Body of pancreas (tissue), 4 donors: ENCODE data around the gene NUDCD2. TPM values are rescaled to one million over a fixed set of nuclear protein-coding genes. Genes with fewer than 3 reads are reported as not detected.

Source experiments
- ATAC-seq: fragments of 150-250 bp; one replicate; pipeline ENCODE4 v1.9.1; 2016
- DNase-seq, 4 donors: peaks; one replicate each; pipeline ENCODE4 v3.0.0-alpha.2; 2019
- H3K27ac ChIP-seq, 4 donors: fragments of 200-600 bp; sonication (generic); 1 replicate in 3 of 4; 2 replicates in 1 of 4; pipeline versions ENCODE4 v1.5.1 to v1.6.1; 2016 to 2019; ENCODE audit warnings: mild to moderate bottlenecking in 1 of 4, mixed read lengths in 1 of 4, moderate library complexity in 1 of 4
- H3K27me3 ChIP-seq, 2 donors: fragments of 200-600 bp; sonication (generic); one replicate each; pipeline ENCODE4 v1.6.0; 2016; ENCODE audit warnings: mild to moderate bottlenecking in 1 of 2
- H3K36me3 ChIP-seq, 2 donors: fragments of 200-600 bp; sonication (generic); replicated peaks in 1 of 2; 2 replicates each; pipeline ENCODE4 v1.5.1; 2016; ENCODE audit warnings: low read depth in 2 of 2; ENCODE audit not compliant: insufficient read depth in 1 of 2
- H3K4me1 ChIP-seq: fragments of 200-600 bp; sonication (generic); one replicate; pipeline ENCODE4 v1.6.0; 2016
- H3K4me3 ChIP-seq, 2 donors: fragments of 200-600 bp; sonication (generic); 1 replicate in 1 of 2; 2 replicates in 1 of 2; pipeline ENCODE4 v1.5.1; 2016 to 2019
- H3K9me3 ChIP-seq, 3 donors: fragments of 200-600 bp; sonication (generic); 1 replicate in 2 of 3; 2 replicates in 1 of 3; pipeline ENCODE4 v1.5.1; 2016
- POLR2A ChIP-seq, 3 donors: fragments of 450-650 bp; IDR thresholded peaks; one replicate each; pipeline ENCODE4 v1.6.1; 2016; ENCODE audit warnings: antibody characterized with exemption in 3 of 3, mild to moderate bottlenecking in 2 of 3
- WGBS, 2 donors: methylation state at CpG; one replicate each; pipeline ENCODE4 v1.1.5; 2017; 5-methylcytosine and 5-hydroxymethylcytosine counted together
- intact Hi-C: fragments of 100-400 bp; cut with DNase I; formaldehyde crosslinking; loops from one replicate; pipeline ENCODE4 v1.15.1; 2023
- total RNA-seq, 2 donors: library from RNA; depleted of rRNA; stranded (reverse); fragments of >200 nt; gene quantifications; one replicate each; pipeline ENCODE4 v1.1.0, GENCODE V29; 2016
- TF ChIP-seq, protein P1 (sequence below), 7 experiments: fragments of 450-650 bp in 4 of 7; fragments of 200-600 bp in 3 of 7; sonication (generic) in 3 of 7; IDR thresholded peaks; one replicate each; pipeline ENCODE4 v1.5.1; 2016 to 2019; ENCODE audit warnings: antibody characterized with exemption in 7 of 7

The NUDCD2 gene
- total RNA-seq, 2 donors from 2014 or later: 2.0 to 4.2 TPM

DNA sequence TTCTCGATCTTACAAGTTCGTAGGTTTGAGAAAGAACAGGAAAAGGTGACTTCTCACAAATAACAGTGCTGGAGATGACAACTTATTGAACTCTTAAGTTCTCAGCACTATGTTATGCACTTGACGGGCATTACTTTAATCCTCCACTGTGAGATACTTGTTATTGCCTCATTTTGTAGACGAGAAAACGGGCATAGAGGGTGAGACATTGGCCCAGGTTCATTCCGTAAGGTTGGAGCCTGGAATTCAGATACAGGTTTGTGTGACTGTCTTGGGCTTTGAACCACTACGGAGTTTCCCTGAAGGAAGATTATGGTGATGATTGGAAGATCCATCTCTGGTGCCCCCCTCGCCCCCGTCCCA, 46.2 kb upstream of the NUDCD2 start:
- no peaks in the 10 kb centered on the region for H3K27me3 ChIP-seq
- H3K4me1 ChIP-seq: peaks cover 50% of the 10 kb centered on the region
- ATAC-seq: no peak
- peak overlapping the region; percentile 12 to 39 for H3K4me3 ChIP-seq
- intact Hi-C loops: no loop called here
- DNase-seq: no peak
- TF ChIP-seq POLR2A (IDR thresholded peaks at IDR 0.05): no peak
- TF ChIP-seq, protein P1, sequence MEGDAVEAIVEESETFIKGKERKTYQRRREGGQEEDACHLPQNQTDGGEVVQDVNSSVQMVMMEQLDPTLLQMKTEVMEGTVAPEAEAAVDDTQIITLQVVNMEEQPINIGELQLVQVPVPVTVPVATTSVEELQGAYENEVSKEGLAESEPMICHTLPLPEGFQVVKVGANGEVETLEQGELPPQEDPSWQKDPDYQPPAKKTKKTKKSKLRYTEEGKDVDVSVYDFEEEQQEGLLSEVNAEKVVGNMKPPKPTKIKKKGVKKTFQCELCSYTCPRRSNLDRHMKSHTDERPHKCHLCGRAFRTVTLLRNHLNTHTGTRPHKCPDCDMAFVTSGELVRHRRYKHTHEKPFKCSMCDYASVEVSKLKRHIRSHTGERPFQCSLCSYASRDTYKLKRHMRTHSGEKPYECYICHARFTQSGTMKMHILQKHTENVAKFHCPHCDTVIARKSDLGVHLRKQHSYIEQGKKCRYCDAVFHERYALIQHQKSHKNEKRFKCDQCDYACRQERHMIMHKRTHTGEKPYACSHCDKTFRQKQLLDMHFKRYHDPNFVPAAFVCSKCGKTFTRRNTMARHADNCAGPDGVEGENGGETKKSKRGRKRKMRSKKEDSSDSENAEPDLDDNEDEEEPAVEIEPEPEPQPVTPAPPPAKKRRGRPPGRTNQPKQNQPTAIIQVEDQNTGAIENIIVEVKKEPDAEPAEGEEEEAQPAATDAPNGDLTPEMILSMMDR (IDR thresholded peaks at IDR 0.05): no peak
- no peaks in the 10 kb centered on the region for H3K9me3 ChIP-seq
- peak overlapping the region; percentile 86 to 99 (median 98) for H3K27ac ChIP-seq
- H3K36me3 ChIP-seq: no peaks in the 10 kb centered on the region
- 0 to 1% methylated on average over 9 of the region's 9 CpGs for WGBS, 2 donors

DNA sequence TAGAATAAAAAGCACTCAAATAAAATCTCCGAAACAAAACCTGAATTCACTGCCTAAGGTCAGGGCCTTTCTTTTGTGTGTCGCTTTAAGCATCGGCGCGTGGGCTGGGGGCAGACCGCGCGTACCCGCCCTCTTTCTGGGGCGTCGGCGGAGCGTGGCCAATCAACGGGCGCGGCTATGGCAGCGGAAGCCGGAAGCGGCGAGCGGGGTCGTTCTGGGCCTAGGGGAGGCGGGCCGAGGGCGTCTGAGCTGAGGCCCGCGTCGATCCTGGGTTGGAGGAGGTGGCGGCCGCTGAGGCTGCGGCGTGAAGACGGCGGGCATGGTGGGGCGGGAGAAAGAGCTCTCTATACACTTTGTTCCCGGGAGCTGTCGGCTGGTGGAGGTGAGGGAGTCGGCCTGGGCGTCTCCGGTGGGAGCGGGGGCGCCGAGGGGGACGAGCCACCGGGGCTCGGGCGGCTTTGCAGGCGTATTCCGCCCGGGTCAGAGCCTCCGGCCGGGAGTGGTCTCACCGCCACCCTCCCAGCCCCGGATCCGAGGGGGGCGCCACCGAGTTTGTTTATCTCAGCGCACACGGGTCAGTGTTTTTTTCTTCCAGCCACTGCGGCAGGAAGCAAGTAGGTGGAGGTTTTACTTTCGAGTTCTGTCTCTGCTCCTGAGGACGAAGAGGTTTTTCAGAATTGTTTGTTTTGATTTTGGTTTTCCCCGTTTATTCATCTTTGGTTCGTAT, 45.6 kb upstream of the NUDCD2 start, which contains the start of gene MAT2B:
Gene MAT2B (plus strand): TSS at position 252 of the 727 bp plus-strand sequence. CDS start 68 bp downstream, at position 320.
- intact Hi-C loops: no loop called here
- TF ChIP-seq, protein P1 (IDR thresholded peaks at IDR 0.05): peak; percentile 19 to 54 (median 41)
- TF ChIP-seq POLR2A (IDR thresholded peaks at IDR 0.05): peak; percentile 92 to 98 (median 97)
- ATAC-seq: peak; percentile 97
- peak within 1 kb of the TSS; percentile 12 to 39 for H3K4me3 ChIP-seq
- whole genome bisulfite sequencing, 2 donors: 1% methylated on average over 25 to 63 of the region's 64 CpGs
- peak; percentile 93 to 96 (median 95) for DNase-seq
- H3K27me3 ChIP-seq: no peaks in the 10 kb centered on the region
- no peaks in the 10 kb centered on the region for H3K36me3 ChIP-seq
- peak within 1 kb of the TSS; percentile 86 to 99 (median 98) for H3K27ac ChIP-seq
- peaks cover 49% of the 10 kb centered on the region for H3K4me1 ChIP-seq
- no peaks in the 10 kb centered on the region for H3K9me3 ChIP-seq

DNA sequence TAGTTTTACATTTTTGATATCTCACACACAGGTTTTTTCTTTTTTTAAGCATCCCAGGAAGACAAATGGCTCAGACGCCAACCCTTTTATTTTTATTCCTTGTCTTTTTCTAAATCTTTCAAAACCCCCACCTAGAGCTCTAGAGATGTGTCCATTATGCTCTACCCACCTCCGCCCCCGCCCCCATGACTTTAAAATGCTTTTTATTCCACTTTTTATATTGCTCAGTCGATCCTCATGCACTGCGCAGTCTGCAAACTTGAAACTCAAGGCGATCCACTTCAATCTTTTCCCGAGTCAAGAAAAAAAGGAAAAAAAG, 45.1 kb upstream of the NUDCD2 start:
- DNase-seq (no peak), ATAC-seq (peak; percentile 1)
- TF ChIP-seq POLR2A (IDR thresholded peaks at IDR 0.05): no peak
- TF ChIP-seq, protein P1 (IDR thresholded peaks at IDR 0.05): no peak
- Histone ChIP-seq H3K9me3 (no peaks in the 10 kb centered on the region), H3K27ac (peak overlapping the region; percentile 86 to 99 (median 98)), H3K4me1 (peaks cover 44% of the 10 kb centered on the region), H3K27me3 (no peaks in the 10 kb centered on the region), H3K4me3 (peak overlapping the region in 1 of 2 donors; percentile 39), H3K36me3 (no peaks in the 10 kb centered on the region)
- 0 to 2% methylated on average over 7 of the region's 7 CpGs for WGBS, 2 donors
- intact Hi-C loops: no loop called here

DNA sequence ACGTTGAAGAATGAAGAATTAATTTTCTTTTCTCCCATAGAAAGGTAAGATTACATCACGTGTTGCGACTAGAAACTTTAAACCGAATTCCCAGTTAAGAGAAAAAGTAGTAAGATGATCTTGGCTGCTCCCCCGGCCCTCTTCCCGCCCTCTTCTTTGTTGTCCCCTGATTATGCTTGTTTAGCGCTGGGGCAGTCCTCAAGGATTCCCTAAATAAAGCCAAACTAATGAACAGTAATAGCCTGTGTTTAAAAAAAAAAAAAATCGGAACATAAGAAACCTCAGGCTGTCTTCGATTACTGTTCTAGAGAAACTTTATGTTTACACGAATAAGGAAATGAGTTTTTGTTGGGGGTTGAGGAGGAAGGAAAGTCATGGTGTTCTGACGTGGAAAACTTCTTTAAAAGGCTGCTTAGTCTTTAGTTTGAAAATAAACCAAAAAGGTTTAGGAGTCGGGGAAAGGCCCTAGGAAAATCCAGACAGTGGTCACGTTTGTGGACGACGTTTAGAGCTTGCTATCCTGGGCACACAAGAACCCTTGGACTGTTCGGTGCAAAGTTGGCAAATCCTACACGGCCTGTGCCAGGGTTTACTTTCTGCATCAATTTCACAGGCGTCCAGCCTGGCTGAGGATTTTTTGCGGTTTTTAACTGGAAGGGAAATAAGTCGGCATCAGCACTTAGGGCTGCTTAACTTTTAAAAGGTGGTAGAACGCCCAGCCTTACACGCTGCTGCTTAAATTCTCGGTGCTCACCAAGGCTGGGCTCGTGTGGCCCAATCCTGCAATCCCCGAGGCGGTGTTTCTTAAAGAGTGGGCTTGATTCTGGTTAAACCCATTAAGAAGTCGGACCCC, 44.4 kb upstream of the NUDCD2 start:
- intact Hi-C loops: no loop called here
- peak overlapping the region; percentile 73 to 99 (median 92) for H3K27ac ChIP-seq
- WGBS, 2 donors: 0 to 1% methylated on average over 27 of the region's 27 CpGs
- H3K36me3 ChIP-seq: no peaks in the 10 kb centered on the region
- TF ChIP-seq, protein P1 (IDR thresholded peaks at IDR 0.05): no peak
- peak in 1 of 3 donors; percentile 20 for TF ChIP-seq POLR2A (IDR thresholded peaks at IDR 0.05)
- H3K9me3 ChIP-seq: no peaks in the 10 kb centered on the region
- H3K4me3 ChIP-seq: no peak overlapping the region
- ATAC-seq (peak; percentile 20), DNase-seq (peak; percentile 36 to 59 (median 52))
- no peaks in the 10 kb centered on the region for H3K27me3 ChIP-seq
- peaks cover 37% of the 10 kb centered on the region for H3K4me1 ChIP-seq
